Retinal pigment epithelial cell (primary cell): Measurements from ENCODE around the gene FBXO17.
"Not testable (repeated sequence)": the region's sequence is repeated elsewhere in the genome, so short reads cannot be mapped to it uniquely, and the experiment has no call there.

Experiments
- DNase-seq: peaks from one replicate; pipeline ENCODE4 v3.0.0-alpha.2; 2010; ENCODE audit warnings: low read depth
- H3K4me3 ChIP-seq: 2 replicates; pipeline ENCODE4 v1.5.1; 2011; ENCODE audit warnings: mild to moderate bottlenecking, low read length, control low read depth, moderate library complexity
- CTCF ChIP-seq: conservative IDR thresholded peaks from 2 replicates; pipeline ENCODE4 v1.5.1; 2011; ENCODE audit warnings: low read depth, low read length, control low read depth, inconsistent platforms

The FBXO17 gene

DNA sequence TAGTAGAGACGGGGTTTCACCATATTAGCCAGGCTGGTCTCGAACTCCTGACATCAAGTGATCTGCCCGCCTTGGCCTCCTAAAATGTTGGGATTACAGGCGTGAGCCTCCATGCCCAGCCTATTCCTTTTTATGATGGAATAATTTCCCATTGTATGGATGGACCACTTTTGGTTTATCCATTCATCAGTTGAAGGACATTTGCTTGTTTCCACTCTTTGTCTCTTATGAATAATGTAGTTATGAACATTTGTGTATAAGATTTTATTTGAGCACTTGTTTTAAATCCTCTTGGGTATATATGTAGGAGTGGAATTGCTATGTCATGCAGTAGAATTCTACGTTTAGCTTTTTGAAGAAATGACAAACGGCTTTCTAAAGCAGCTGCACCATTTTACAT, 33.5 kb upstream of the FBXO17 start:
- H3K4me3 ChIP-seq, result no peak overlapping the region
- no peak for TF ChIP-seq CTCF
- no peak for DNase-seq

DNA sequence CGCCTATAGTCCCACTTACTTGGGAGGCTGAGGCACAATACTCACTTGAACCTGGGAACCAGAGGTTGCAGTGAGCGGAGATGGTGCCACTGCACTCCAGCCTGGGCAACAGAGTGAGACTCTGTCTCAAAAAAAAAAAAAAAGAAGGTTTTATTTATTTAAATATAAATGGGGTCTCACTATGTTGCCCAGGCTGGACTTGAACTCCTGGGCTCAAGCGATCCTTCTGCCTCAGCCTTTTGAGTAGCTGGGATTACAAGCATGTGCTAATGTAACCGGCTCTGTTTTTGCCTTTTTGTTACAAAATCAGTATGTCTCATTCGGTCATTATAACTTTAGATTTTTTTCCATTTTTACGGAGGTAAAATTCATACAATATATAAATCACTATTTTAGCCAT, 32.6 kb upstream of the FBXO17 start:
- H3K4me3 ChIP-seq, result no peak overlapping the region
- TF ChIP-seq CTCF, result no peak
- DNase-seq, result no peak

- no peak for DNase-seq
- TF ChIP-seq CTCF, result no peak
- H3K4me3 ChIP-seq, result no peak overlapping the region
These were observed 31.6 kb upstream of the FBXO17 start for GRCh38 chr19:39007096-39007495.

DNA sequence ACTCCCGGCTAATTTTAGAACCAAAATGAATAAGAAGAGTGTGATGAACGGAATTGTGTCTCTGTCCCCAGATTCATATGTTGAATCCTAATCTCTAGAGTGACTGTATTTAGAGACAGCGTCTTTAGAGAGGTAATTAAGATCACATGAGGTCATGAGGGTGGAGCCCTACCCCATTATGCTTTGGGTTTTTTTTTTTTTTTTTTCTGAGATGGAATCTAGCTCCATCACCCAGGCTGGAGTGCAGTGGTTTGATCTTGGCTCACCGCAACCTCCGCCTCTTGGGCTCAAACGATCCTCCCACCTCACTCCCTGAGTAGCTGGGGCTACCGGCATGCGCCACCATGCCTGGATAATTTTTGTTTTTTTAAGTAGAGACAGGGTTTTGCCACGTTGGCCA, 28.9 kb upstream of the FBXO17 start:
- no peak overlapping the region for H3K4me3 ChIP-seq
- no peak for TF ChIP-seq CTCF
- no peak for DNase-seq

DNA sequence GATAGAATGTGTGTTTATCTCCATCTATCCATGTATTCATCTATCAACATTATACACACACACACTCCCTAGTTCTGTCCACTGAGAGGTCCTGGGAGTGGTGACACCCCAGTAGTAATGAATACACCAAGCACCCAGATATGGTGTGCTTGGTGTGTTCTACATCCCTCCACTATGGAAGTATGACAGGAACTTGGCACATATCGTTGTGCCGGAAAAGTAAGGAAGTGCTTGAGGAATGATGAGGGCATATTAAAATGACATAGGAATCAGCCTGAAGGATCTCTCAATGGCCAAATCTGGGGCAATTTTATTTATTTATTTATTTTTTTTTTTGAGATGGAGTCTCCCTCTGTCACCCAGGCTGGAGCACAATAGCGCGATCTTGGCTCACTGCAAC, 28.3 kb upstream of the FBXO17 start:
- TF ChIP-seq CTCF, result no peak
- DNase-seq, result no peak
- no peak overlapping the region for H3K4me3 ChIP-seq

DNA sequence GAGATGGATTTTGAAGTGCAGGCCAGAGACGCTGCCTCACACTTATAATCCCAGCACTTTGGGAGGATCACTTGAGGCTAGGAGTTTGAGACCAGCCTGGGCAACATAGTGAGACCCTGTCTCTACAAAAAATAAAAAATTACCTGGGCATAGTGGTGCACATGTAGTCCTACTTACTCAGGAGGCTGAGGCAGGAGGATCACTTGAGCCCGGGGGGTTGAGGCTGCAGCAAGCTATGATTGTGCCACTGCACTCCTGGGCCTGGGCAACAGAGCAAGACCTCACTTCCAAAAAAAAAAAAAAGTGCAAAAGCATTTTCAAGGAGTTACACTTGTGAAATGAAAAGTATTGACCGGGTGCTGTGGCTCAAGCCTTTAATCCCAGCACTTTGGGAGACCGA, 27.6 kb upstream of the FBXO17 start:
- no peak overlapping the region for H3K4me3 ChIP-seq
- no peak for TF ChIP-seq CTCF
- no peak for DNase-seq

DNA sequence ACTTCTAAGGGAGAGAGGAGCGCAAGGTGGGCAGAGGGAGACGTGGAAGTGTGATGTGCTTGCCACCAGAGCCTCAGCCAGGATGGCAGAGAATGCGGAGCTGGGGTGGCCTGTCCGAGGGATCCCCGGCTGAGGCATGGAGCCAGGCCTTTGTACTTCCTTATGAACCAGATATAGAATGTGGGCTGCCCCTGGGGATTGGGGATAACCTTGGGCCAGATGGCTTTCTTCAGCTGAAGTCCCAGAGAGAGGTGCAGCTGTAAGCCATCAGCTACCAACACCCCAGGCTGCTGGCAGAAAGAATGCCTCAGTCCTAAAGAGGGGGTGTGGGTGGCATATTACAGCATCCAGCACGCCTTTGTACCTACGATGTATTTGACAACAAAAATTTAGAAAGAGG, 25.5 kb upstream of the FBXO17 start:
- TF ChIP-seq CTCF, result no peak
- no peak for DNase-seq
- H3K4me3 ChIP-seq, result no peak overlapping the region

- not testable (repeated sequence) for DNase-seq, H3K4me3 ChIP-seq
These were observed 22.0 kb upstream of the FBXO17 start for GRCh38 chr19:38997576-38997975.
